GM11168 (cell line): Measurements from ENCODE around the gene ITPR3.

Experiments
- in situ Hi-C: fragments of 300-500 bp; cut with MboI; formaldehyde crosslinking; loops from one replicate; pipeline ENCODE4 v1.12.0; 2022; ENCODE audit warnings: low sequenced_read_pairs; ENCODE audit not compliant: unreplicated experiment

Gene ITPR3

GRCh38 chr6:33632558-33633039 lies 11.5 kb downstream of the ITPR3 start:
- in situ Hi-C loops: no loop called here

- in situ Hi-C loops: no loop called here
Measured at GRCh38 chr6:33633084-33633461, 12.0 kb downstream of the ITPR3 start.

GRCh38 chr6:33633462-33634158 lies 12.5 kb downstream of the ITPR3 start:
- in situ Hi-C loops: no loop called here

GRCh38 chr6:33634161-33634727 lies 13.1 kb downstream of the ITPR3 start:
- in situ Hi-C loops: no loop called here

GRCh38 chr6:33634946-33635345 lies 13.8 kb downstream of the ITPR3 start:
- in situ Hi-C loops: no loop called here

- in situ Hi-C loops: no loop called here
Measured at GRCh38 chr6:33636655-33637054, 15.5 kb downstream of the ITPR3 start.

GRCh38 chr6:33638556-33638955 lies 17.4 kb downstream of the ITPR3 start:
- in situ Hi-C loops: no loop called here

- in situ Hi-C loops: no loop called here
Measured at GRCh38 chr6:33639559-33639958, 18.4 kb downstream of the ITPR3 start.

GRCh38 chr6:33640361-33640760 lies 19.2 kb downstream of the ITPR3 start:
- in situ Hi-C loops: no loop called here

- in situ Hi-C loops: no loop called here
Measured at GRCh38 chr6:33641144-33641543, 20.0 kb downstream of the ITPR3 start.

- in situ Hi-C loops: no loop called here
Measured at GRCh38 chr6:33641602-33642001, 20.5 kb downstream of the ITPR3 start.

- in situ Hi-C loops: no loop called here
Measured at GRCh38 chr6:33642897-33643296, 21.8 kb downstream of the ITPR3 start.

- in situ Hi-C loops: no loop called here
Measured at GRCh38 chr6:33651403-33651802, 30.3 kb downstream of the ITPR3 start.

- in situ Hi-C loops: no loop called here
Measured at GRCh38 chr6:33652002-33652401, 30.9 kb downstream of the ITPR3 start.

GRCh38 chr6:33654831-33655554 lies 33.9 kb downstream of the ITPR3 start:
- in situ Hi-C loops: no loop called here

GRCh38 chr6:33656844-33657243 lies 35.7 kb downstream of the ITPR3 start:
- in situ Hi-C loops: no loop called here

GRCh38 chr6:33658982-33659689 lies 38.0 kb downstream of the ITPR3 start:
- in situ Hi-C loops: no loop called here

GRCh38 chr6:33659986-33660385 lies 38.9 kb downstream of the ITPR3 start:
- in situ Hi-C loops: no loop called here

GRCh38 chr6:33661106-33661838 lies 40.1 kb downstream of the ITPR3 start:
- in situ Hi-C loops: no loop called here

- in situ Hi-C loops: no loop called here
Measured at GRCh38 chr6:33662318-33662717, 41.2 kb downstream of the ITPR3 start.
